GM19395 (cell line): ENCODE data around the gene BCAS1.
"Not testable (repeated sequence)": the region's sequence is repeated elsewhere in the genome, so short reads cannot be mapped to it uniquely, and the experiment has no call there.

Source experiments
- ATAC-seq: cut with Tn5 transposase; IDR thresholded peaks from one replicate; pipeline ENCODE4 v1.9.1; 2021; ENCODE audit warnings: mild to moderate bottlenecking, moderate library complexity; ENCODE audit not compliant: unreplicated experiment

BCAS1 gene

DNA sequence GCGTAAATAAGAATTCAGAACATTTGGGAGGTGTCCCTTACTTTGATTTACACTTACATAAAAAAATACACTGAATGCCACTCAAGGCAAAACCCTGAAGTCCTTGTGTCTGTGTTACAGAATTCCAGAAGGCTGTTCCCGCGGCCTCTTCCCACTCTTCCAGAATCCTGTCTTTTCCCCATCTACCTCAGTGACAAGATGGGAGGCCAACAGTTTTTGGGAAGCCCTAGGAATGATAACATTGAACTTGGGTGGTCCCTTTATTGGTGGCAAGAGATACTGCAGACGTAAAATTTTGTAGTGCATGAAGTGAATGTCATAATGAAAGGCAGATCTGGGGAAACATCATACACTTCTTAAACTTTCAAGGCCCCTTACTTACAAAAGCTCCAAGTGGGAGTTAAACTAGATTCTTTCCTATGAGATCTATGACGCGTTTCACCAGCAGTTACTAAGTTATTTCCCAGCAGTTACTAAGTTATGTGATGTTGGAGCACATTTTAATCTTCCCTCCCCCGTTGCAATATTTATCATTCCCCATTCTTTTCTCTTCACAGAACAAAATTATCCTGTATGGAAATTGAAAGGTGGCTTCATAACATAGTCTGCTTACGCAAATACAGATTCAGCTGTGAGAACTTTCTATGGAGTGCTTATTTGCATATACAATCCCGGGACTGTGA, 79.5 kb downstream of the BCAS1 start:
- no peak for ATAC-seq

DNA sequence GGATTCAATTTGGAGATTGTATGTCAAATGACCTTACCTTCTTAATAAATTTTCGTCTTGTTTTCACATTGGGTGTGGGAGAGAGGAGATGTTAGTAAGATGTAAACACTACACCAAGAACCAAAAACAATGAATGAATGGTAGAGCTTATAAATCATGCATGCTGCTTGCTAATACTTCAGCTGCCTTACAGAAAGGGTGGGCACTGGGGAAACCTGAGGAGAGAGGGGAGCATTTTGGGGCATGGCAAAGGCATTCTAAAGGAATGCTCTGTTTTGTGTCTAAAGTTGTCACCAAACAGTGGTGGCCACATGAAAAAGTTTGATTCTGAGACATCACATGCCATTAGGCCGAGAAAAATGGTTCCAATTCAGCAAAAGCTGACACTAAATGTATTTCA, 80.4 kb downstream of the BCAS1 start:
- no peak for ATAC-seq

DNA sequence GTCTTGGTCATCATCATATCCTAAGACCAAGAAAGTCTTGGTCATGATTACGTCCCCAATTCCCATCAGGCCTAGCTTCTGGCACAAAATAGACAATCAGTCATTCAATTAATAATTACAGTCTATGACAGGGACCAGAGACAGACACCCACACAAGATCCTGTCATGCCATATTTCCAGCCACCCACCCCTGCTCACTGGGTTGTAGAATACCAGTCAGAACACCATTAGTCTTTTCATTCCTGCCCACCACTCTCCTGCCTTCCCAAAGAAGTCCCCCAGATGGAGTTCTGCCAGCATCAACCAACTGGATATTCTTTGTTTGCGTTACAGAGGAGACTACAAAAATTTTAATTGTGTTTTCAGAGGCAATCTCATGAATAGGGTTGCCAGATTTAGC, 81.0 kb downstream of the BCAS1 start:
- no peak for ATAC-seq

DNA sequence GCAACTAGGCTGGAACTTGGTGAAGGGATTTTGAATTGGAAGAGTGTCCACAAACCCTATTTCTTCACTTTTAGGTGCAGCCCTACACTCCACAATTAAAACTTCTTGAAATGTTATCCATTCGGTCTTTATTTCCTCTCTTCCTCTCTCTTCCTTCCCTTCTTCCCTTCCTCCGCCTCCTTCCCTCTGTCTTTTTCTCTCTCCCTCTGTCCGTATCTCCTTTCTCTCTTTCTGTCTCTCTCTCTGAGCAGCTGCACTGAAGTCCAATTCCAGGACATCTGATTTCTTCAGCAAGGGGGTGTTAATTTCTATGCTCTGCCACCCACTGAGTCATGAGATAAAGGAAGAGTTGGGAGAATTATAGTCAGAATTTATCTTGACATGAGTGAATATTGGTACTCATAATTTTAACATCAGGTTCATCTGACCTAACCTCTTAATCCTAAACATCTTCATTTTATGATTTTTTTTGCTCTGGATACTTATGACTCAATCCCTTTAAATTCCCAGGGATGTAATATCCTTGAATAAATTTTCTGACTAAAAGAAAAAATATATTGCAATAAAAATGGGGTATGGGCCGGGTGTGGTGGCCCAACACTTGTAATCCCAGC, 84.2 kb downstream of the BCAS1 start:
- no peak for ATAC-seq

DNA sequence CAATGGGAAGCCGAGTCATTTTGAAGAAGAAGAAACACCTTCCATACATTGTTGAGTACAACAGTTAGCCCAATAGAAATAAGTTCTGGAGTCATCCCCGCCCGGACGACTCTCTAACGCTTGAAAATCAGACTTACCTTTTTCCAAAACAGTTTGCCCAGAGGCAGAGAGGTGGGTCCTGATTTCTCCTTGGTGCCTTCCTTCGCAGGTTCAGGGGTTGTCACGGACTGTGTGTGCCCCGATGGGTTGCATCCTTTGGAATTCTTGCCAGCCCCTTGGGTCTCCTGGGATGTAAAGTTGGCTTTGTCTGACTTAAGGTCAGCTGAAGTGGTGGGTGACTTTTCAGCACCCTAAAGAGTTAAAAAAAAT, 85.3 kb downstream of the BCAS1 start:
- no peak for ATAC-seq

DNA sequence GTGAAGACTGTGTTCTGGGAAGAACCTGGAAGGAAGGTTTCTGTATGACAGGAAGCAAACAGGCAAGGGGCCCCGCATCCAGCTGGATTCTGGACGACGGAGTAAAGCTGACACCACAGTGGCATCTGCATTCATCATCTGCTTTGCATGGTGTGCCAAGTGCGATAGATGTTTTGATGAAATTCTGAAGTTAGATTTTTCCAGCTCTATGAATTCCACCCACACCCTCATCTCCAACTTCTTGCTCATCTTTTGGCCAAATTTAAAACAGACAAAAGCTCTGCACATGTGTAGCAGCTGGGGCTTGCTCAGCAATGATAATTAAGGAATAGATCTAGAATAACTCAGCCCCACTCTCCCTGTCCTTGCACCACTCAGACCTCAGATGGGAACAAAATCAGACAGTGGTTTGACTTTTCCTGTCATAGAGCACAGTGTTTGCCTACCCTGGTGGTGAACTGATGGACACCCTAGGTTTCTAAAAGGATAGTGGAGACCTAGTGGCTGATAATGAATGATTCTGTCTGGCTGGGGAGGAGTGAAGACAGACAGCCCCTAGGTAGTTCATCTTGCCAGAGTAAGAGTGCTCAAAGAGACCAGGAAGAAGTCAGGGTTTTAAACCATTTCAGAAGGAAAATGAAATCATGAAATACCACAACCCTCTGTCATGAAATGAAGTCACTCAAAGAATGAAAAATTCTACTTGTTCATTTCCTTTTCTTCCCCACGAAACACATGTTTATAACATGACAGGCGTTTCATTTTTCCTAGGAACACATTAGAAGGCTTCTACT, 85.8 kb downstream of the BCAS1 start:
- no peak for ATAC-seq

DNA sequence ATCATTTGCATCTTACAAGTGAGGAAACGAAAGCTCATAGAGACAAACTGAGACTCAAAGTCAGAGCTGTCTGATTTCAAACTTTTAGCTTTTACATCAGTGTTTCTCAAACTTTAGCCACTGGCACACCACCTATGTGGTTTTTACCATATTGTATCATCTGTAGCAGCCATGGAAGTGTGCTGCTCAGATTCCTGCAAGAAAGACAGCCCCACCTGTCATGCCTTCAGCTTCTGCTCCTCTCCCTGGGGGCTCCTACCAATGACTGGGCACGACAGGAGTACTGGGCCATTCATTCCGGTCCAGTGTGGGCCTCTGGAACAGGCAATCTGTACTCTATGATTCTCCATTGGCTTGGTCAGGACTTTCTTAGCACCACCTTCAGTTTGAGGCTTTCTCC, 87.0 kb downstream of the BCAS1 start:
- no peak for ATAC-seq

DNA sequence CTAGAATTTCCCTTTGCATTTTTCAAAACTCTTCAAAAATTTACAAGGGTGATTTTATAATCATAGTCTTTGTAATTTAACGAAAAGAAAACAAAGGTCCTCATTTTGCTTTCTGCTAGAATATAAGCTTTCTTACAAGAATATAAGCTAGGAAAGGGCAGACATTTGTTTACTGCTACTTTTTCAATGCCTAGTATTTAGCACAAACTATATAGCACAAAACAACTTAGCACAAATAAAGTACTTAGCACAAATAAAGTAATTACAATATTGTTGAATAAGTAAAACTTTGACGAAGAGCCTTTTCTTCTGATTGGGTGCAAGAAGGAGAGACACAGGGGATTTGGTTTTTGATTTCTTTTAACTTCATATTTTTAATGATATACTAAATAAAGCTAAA, 87.8 kb downstream of the BCAS1 start:
- no peak for ATAC-seq

DNA sequence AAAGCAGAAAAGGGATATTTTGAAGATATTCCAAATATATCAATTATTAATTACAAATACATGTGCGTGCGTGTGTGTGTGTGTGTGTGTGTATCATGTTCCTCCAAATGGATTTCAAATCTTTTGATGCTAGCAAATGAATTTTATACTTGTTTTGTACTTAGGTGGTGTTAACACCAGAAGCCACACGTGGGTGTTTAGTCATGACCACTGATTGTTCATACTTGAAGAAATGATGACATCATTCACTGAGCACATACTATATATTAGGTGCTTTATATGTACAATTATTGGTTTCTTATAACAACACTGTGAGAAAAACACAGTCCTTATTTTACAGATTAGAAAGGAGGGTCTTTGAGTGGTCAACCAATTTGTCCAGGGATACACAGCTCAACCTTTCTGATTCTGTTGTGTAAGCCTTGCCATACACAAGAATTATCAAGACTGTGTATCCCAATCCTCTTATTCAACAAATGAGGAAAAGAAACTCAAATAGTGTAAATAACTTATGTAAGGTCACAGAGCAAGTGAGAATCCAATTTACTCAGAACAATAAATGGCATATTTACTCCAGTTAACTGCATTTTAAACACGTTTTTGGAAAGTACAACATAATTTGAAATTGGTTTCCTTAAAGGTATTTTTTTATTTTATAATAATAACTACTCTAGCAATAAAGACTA, 88.5 kb downstream of the BCAS1 start:
- ATAC-seq = no peak

DNA sequence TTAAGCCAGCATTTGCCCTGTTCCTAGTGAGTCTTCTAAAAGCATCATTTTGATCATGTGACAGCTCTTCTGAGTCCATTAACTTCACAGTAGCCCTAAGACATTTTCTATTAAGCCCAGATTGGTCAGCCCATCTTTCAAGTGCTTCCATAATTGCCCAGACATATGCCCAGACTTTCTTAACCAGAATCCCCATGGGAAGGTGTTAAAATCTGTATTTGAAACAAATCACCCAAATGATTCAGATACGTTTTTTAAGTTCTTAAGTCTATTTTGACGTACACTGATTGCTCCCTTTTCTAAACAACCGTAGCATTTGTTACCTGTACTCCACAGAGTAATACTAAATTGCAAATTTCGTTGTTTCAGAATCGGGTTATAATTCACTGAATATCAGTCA, 89.3 kb downstream of the BCAS1 start:
- ATAC-seq = no peak

DNA sequence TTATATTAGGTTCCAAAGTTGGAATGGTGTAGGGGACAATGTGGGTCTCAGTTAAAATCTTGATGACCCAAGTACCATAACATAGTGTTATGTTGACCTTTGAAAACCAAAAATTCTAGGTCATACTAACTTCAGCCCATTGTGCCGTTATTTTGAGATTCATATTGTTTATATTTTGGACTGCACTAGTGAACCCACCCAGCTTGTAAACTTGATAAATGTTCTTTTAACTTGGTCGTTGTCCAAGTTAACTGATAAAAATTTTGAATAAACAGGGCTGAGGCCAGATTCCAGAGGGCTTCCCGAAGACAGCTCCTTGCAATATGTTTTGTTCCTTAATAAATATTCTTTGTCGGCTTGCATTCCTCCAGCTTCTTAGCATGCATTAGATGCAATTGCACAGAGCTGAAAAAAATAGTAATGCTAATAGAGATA, 90.3 kb downstream of the BCAS1 start:
- no peak for ATAC-seq

DNA sequence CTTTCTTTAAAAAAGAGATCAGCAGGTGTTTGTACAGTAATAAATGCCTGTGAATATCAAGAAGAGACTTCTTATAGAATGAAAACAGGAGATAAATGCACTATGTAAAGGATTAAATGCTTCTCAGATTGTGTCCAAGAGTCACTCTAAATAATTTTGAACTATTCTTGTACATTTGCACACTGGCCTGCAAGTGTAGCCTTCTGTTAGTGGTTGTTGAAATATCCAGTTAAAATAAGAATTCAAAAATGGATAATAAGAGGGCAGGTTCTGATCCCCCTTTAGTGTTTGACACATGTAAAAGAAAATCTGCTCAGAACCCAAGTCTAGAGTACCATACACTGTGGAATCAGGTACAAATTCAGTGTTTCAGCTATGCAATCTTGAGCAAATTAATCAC, 91.9 kb downstream of the BCAS1 start:
- ATAC-seq = no peak

DNA sequence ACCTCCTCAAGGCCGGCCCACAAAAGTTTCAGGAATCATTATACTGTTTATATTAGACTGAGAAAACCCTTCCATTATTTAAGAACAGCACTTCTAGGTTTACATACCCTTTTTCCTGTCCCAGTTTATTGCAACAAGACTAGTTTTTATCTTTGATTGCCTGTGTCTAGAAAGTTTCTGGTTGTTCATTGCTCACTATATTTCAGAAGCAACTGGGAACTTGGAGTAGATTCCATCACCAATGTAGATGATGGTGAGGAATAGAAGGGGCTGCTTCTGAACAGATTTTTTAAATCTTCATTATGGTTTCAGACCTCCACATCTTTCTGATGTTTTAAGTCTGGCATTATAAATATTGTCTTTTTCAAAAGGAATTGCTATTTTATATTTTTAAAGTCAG, 93.0 kb downstream of the BCAS1 start:
- ATAC-seq = no peak

DNA sequence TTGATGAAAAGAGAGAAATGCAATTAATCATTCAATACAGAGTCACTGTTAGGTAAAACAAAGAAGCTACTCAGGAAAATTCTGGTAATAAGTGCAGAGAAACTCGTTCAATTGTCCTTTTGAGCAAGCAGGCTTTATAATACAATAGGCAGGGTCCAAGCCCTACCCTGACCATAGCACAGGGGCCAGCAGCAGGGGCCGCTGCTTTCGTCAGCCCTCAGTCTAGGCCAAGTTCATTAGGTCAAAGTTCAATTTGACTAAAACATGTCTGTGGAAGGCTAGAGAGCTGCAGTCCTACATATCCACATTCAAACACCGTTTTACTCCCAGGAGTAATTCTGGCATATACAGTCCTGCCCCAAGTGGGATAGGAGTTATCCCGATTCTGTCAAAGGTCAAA, 94.6 kb downstream of the BCAS1 start:
- no peak for ATAC-seq

DNA sequence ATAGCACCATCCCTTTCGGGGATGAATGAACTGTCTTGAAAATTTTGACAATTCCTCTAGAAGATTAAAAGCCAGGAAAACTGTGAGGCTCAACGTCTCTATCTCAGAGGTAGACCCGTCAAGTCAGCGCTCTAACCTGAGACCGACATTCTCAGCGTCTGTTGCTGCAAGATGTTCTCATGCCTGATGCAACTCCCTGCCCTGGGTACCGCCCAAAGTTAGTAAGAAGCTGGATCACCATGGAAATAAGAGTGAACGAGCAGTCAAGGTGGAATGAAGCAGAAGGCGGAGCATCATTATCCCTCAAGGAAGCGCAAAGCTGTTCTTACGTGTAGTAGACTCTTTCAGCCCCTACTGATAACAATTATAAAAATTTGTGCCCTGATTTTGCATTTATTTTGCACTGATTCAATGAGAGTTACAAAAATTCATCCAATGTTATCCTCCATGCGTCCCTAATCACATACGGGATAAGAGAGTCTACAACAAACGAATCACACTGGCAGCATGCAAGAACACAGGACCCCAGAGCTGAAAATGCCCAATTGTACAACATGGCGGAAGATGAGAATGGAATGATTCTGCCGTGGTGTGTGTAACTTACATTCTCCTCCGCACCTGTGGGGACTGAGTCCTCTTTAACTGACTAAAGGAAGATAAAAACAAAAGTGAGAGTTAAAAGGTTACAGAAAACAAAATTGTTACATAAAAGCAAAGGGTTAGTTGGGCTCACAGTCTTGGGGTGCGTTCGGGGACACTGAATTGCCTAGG, 95.4 kb downstream of the BCAS1 start:
- no peak for ATAC-seq

DNA sequence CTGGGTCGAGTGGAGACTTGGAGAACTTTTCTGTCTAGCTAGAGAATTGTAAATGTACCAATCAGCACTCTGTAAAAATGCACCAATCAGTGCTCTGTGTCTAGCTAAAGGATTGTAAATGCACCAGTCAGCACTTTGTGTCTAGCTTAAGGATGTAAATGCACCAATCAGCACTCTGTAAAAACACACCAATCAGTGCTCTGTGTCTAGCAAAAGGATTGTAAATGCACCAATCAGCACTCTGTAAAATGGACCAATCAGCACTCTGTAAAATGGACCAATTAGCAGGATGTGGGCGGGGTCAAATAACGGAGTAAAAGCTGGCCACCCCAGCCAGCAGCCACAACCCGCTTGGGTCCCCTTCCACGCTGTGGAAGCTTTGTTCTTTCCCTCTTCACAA, 96.5 kb downstream of the BCAS1 start:
- ATAC-seq = not testable (repeated sequence)

DNA sequence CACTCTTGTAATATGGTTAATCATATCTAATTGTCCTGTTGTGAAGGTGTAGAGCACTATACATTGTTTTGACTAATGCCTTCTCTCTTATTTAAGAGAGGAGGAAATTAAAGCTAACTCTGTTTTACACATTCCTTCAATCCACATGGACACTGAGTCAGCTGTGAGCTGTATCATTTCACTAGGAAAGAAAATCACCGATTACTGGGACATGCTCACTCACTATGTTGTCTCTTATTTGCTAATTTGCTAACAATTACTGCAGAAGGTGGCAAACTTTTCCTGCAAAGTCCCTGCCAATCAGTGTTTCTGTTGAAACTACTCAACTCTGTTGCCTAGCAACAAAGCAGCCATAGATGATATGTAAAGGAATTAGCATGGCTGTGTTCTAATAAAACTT, 98.2 kb downstream of the BCAS1 start:
- ATAC-seq = no peak

DNA sequence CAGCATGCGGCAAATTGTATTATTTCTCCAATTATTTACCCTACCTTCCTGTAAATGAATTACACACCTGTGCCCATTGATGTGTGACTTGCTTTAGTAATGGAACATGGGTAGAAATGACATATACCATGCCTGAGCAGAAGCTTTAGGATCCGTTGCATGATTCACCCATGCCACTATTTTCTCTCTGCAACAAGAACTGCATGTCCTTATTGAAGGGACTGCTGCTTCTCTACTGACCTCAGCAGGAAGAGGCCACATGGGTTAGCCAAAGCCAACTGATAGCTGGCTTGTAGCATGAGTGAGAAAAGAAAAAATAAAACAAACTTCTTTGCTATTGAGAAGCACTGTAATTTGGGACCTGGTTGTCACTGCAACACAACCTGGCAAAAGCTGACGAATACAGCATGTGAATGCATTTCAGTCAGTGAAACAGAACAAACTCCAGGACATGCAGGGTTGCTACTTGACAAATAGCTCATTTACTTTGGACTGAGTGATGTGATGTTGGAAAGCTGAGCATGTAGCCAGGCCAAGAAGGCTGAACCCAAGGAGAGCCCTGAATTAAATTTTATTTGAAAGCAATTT, 99.2 kb downstream of the BCAS1 start:
- ATAC-seq = no peak

DNA sequence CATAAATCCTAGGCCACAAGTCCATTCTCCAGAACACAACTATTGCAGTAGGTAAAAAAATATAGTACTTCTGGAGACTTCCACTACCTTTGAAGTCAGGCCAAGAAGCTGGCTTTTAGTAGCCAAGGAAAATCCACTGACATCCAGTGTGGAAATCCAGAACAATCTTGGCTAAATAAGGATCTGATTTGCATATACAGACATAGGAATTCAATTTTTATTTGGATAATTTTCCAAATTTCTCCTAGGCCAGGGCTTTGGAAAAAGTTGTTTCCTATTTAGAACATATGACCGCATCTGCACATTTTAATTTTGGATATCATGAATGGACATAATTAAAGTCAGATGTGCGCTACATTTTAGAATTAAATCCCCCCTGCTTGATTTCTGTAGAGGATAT, 100.2 kb downstream of the BCAS1 start:
- no peak for ATAC-seq

DNA sequence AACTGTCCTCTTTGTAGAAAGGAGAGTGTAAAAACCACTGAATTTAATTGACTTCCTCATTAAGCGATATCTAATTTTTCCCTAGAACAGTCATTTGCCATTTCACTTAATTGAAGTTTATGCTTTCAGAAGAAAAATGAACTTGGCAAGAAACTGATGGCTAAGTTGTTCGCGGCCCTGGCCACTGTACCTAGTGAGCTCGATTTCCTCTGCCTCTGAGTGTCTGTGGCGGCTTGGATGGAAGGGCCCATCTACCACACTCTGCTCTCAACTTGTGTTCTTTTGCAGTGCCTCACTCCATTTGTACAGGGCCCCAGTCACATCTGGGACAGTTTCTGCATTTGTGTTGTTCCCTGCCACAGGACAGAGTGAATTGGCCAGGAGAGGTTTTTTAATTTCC, 102.9 kb downstream of the BCAS1 start:
- ATAC-seq = no peak
